Fibroblast of lung (primary cell): ENCODE measurements around the gene SOX21. TPM values are rescaled to one million over a fixed set of nuclear protein-coding genes. Genes with fewer than 3 reads are reported as not detected.

ENCODE experiments used
- DNase-seq, 2 donors: peaks; one replicate each; pipeline versions ENCODE4 v3.0.0 to v3.0.0-alpha.2; 2010; ENCODE audit warnings: low read depth in 2 of 2
- H2AFZ ChIP-seq: 2 replicates; pipeline ENCODE4 v1.5.1; 2012; ENCODE audit warnings: low read length, control low read depth, inconsistent platforms
- H3K27ac ChIP-seq: 2 replicates; pipeline ENCODE4 v1.5.1; 2011; ENCODE audit warnings: low read length, control low read depth; ENCODE audit not compliant: insufficient read depth
- H3K27me3 ChIP-seq: 2 replicates; pipeline ENCODE4 v1.5.1; 2011; ENCODE audit warnings: mild to moderate bottlenecking, low read length; ENCODE audit not compliant: control insufficient read depth, insufficient read depth
- H3K36me3 ChIP-seq: 2 replicates; pipeline ENCODE4 v1.5.1; 2011; ENCODE audit warnings: low read length; ENCODE audit not compliant: control insufficient read depth, insufficient read depth
- H3K4me1 ChIP-seq: 2 replicates; pipeline ENCODE4 v1.5.1; 2011; ENCODE audit warnings: low read length; ENCODE audit not compliant: control insufficient read depth, insufficient read depth; ENCODE audit errors: extremely low read depth
- H3K4me2 ChIP-seq: 2 replicates; pipeline ENCODE4 v1.5.1; 2011; ENCODE audit warnings: low read length, control low read depth; ENCODE audit not compliant: insufficient read depth; ENCODE audit errors: extremely low read depth
- H3K4me3 ChIP-seq, 4 experiments: fragments of 200-600 bp in 1 of 4; sonication (generic) in 1 of 4; replicated peaks in 1 of 4; 2 replicates each; pipeline ENCODE4 v1.5.1; 2011 to 2016; ENCODE audit warnings: low read length in 4 of 4, low read depth in 3 of 4, mild to moderate bottlenecking in 3 of 4, control low read depth in 2 of 4, inconsistent platforms in 1 of 4, mixed read lengths in 1 of 4; ENCODE audit not compliant: insufficient read depth in 1 of 4; ENCODE audit errors: control extremely low read depth in 1 of 4
- H3K79me2 ChIP-seq: 2 replicates; pipeline ENCODE4 v1.5.1; 2012; ENCODE audit warnings: mild to moderate bottlenecking, low read length, inconsistent platforms; ENCODE audit not compliant: control insufficient read depth, insufficient read depth
- H3K9ac ChIP-seq: 2 replicates; pipeline ENCODE4 v1.5.1; 2011; ENCODE audit warnings: mild to moderate bottlenecking, low read length, control low read depth; ENCODE audit not compliant: insufficient read depth
- H3K9me3 ChIP-seq: 2 replicates; pipeline ENCODE4 v1.5.1; 2012; ENCODE audit warnings: low read depth, low read length; ENCODE audit not compliant: control insufficient read depth, insufficient read depth
- H4K20me1 ChIP-seq: 2 replicates; pipeline ENCODE4 v1.5.1; 2011; ENCODE audit warnings: low read length; ENCODE audit not compliant: control insufficient read depth, insufficient read depth; ENCODE audit errors: extremely low read depth
- EZH2 ChIP-seq: IDR thresholded peaks from 2 replicates; pipeline ENCODE4 v1.5.1; 2012; ENCODE audit warnings: low read length, control low read depth, mild to moderate bottlenecking; ENCODE audit errors: missing control alignments
- polyA plus RNA-seq, 2 donors: library from polyadenylated mRNA; depleted of rRNA in 1 of 2; stranded (reverse) in 1 of 2; unstranded in 1 of 2; fragments of >200 nt; gene quantifications; 2 replicates each; pipeline ENCODE4 v1.2.1, GENCODE V29; 2011 to 2012; ENCODE audit warnings: missing spikeins in 1 of 2
- total RNA-seq: library from RNA; depleted of rRNA; stranded (reverse); fragments of >200 nt; gene quantifications from 2 replicates; pipeline ENCODE4 v1.2.1, GENCODE V29; 2014
- TF ChIP-seq, protein P1 (sequence below), 2 donors: IDR thresholded peaks in 1 of 2; conservative IDR thresholded peaks in 1 of 2; 1 replicate in 1 of 2; 2 replicates in 1 of 2; pipeline ENCODE4 v1.5.1; 2011 to 2012; ENCODE audit warnings: low read length in 2 of 2, control low read depth in 1 of 2, inconsistent platforms in 1 of 2, low read depth in 1 of 2, mild to moderate bottlenecking in 1 of 2

Gene SOX21
- total and polyA plus RNA-seq, 2 donors (not counting 1 experiment from before 2014, with no cell fraction given): not detected

GRCh38 chr13:94664889-94665288 lies 47.5 kb downstream of the SOX21 start:
- H3K27me3 ChIP-seq: peaks cover 34% of the 10 kb centered on the region

DNA sequence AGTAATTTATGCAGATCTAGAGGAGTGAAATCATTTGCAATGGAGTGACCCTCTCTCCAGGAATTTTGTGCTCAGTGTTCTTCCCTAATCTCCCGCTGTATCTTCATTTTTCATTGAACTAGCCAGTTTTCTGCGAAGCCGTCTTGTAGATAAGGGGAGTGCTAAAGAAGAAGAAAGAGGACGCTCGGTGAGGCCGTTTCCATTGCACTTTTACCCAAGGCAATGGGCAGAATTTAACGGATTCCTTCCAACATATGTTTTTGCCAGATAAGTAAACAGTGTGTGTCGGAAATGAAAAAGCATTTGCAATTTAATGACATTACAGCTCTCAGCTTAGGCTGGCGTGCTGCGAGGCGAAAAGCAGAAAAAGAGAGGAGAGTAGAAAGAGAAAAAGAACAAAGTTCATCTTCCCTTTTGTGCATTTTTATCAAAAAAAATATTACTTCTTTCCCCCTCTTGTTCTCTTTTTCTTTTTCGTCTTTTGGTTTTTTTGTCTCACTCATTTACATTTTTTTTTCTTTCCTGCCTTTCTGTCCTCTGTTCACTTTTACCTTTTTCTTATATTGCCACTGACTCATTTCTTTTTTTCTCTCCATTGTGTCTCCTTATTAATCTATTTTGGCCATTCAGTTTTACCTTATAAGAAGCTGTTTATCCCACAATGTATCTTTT lies 49.9 kb downstream of the SOX21 start:
- Histone ChIP-seq H3K9me3 (no peaks in the 10 kb centered on the region), H3K4me3 (no peak overlapping the region), H3K27me3 (peaks cover 34% of the 10 kb centered on the region), H3K27ac (no peak overlapping the region), H3K79me2 (no peaks in the 10 kb centered on the region), H2AFZ (no peak overlapping the region), H4K20me1 (no peaks in the 10 kb centered on the region), H3K4me2 (peak overlapping the region; percentile 15), H3K4me1 (peaks cover 3% of the 10 kb centered on the region), H3K36me3 (no peaks in the 10 kb centered on the region), H3K9ac (no peak overlapping the region)
- DNase-seq: peak in 1 of 2 donors; percentile 20
- TF ChIP-seq, protein P1, sequence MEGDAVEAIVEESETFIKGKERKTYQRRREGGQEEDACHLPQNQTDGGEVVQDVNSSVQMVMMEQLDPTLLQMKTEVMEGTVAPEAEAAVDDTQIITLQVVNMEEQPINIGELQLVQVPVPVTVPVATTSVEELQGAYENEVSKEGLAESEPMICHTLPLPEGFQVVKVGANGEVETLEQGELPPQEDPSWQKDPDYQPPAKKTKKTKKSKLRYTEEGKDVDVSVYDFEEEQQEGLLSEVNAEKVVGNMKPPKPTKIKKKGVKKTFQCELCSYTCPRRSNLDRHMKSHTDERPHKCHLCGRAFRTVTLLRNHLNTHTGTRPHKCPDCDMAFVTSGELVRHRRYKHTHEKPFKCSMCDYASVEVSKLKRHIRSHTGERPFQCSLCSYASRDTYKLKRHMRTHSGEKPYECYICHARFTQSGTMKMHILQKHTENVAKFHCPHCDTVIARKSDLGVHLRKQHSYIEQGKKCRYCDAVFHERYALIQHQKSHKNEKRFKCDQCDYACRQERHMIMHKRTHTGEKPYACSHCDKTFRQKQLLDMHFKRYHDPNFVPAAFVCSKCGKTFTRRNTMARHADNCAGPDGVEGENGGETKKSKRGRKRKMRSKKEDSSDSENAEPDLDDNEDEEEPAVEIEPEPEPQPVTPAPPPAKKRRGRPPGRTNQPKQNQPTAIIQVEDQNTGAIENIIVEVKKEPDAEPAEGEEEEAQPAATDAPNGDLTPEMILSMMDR (conservative IDR thresholded peaks at IDR 0.05 in 1 of 2, IDR thresholded peaks at IDR 0.05 in 1 of 2; ENCODE audit: low read depth in 1 of 2, low read length in 2 of 2): no peak
- TF ChIP-seq EZH2: no peak

More at GRCh38 chr13:94664889-94665288, 47.5 kb downstream of the SOX21 start:
- Histone ChIP-seq H3K79me2 (no peaks in the 10 kb centered on the region), H3K4me1 (no peaks in the 10 kb centered on the region), H3K36me3 (no peaks in the 10 kb centered on the region), H3K4me2 (no peak overlapping the region), H3K4me3 (no peak overlapping the region), H3K9me3 (no peaks in the 10 kb centered on the region), H3K27ac (no peak overlapping the region), H4K20me1 (no peaks in the 10 kb centered on the region), H2AFZ (no peak overlapping the region), H3K9ac (no peak overlapping the region)
- TF ChIP-seq, protein P1 (conservative IDR thresholded peaks at IDR 0.05 in 1 of 2, IDR thresholded peaks at IDR 0.05 in 1 of 2; ENCODE audit: low read depth in 1 of 2, low read length in 2 of 2): no peak
- no peak for TF ChIP-seq EZH2
- no peak for DNase-seq

DNA sequence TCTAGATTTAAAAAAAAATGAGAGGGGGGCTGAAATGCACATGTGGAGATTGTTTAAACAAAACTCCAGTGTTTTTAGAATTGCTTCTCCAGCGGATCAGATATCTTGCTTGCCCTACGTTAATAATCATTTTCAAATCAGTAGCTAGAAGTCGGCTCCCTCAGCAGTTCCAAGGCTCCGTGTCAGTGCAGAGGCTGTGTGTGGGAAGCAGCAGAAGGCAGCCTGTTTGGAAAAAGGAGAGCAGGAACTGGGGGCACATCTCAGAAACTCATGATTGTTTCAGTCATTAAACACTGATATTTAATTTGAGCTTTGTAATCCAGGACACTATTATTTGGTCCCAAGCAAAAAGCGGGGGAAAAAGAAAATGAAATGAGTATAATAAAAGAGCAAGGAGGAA lies 50.9 kb downstream of the SOX21 start:
- no peak for TF ChIP-seq EZH2
- TF ChIP-seq, protein P1 (conservative IDR thresholded peaks at IDR 0.05 in 1 of 2, IDR thresholded peaks at IDR 0.05 in 1 of 2; ENCODE audit: low read depth in 1 of 2, low read length in 2 of 2): no peak
- peaks cover 34% of the 10 kb centered on the region for H3K27me3 ChIP-seq
- no peak overlapping the region for H3K27ac ChIP-seq

More for the DNA sequence above, 50.9 kb downstream of the SOX21 start:
- no peaks in the 10 kb centered on the region for H3K36me3 ChIP-seq
- H3K4me3 ChIP-seq: no peak overlapping the region
- H3K4me1 ChIP-seq: peaks cover 5% of the 10 kb centered on the region
- no peaks in the 10 kb centered on the region for H4K20me1 ChIP-seq
- H3K9ac ChIP-seq: no peak overlapping the region
- no peaks in the 10 kb centered on the region for H3K79me2 ChIP-seq
- no peak for DNase-seq
- H3K4me2 ChIP-seq: no peak overlapping the region
- no peak overlapping the region for H2AFZ ChIP-seq
- H3K9me3 ChIP-seq: no peaks in the 10 kb centered on the region
